Mucosa of stomach (tissue), 1 donor: ENCODE results near the gene GOLT1A.

Source experiments
- H3K27me3 ChIP-seq: one replicate; pipeline ENCODE4 v1.7.0; 2013; ENCODE audit warnings: mild to moderate bottlenecking, low read length; ENCODE audit not compliant: control insufficient read depth, insufficient read depth
- H3K36me3 ChIP-seq: one replicate; pipeline ENCODE4 v1.7.0; 2013; ENCODE audit warnings: low read length; ENCODE audit not compliant: control insufficient read depth, insufficient read depth
- H3K4me1 ChIP-seq: one replicate; pipeline ENCODE4 v1.7.0; 2013; ENCODE audit warnings: mild to moderate bottlenecking, low read length; ENCODE audit not compliant: control insufficient read depth, insufficient read depth
- H3K4me3 ChIP-seq: one replicate; pipeline ENCODE4 v1.7.0; 2013; ENCODE audit warnings: low read length
- H3K9ac ChIP-seq: one replicate; pipeline ENCODE4 v1.7.0; 2013; ENCODE audit warnings: mild to moderate bottlenecking, low read length, moderate library complexity
- H3K9me3 ChIP-seq: one replicate; pipeline ENCODE4 v1.7.0; 2013; ENCODE audit warnings: mild to moderate bottlenecking, low read length, moderate library complexity; ENCODE audit not compliant: control insufficient read depth
- donor health status: Pancreatic carcinoma.

The GOLT1A gene

GRCh38 chr1:204177133-204177532, 36.7 kb downstream of the GOLT1A start:
- no peaks in the 10 kb centered on the region for H3K9me3 ChIP-seq
- H3K9ac ChIP-seq: no peak overlapping the region
- no peak overlapping the region for H3K4me3 ChIP-seq
- no peaks in the 10 kb centered on the region for H3K27me3 ChIP-seq
- no peaks in the 10 kb centered on the region for H3K36me3 ChIP-seq
- peaks cover 6% of the 10 kb centered on the region for H3K4me1 ChIP-seq

GRCh38 chr1:204176049-204176448, 37.7 kb downstream of the GOLT1A start:
- Histone ChIP-seq H3K27me3 (no peaks in the 10 kb centered on the region), H3K4me3 (no peak overlapping the region), H3K9me3 (no peaks in the 10 kb centered on the region), H3K36me3 (no peaks in the 10 kb centered on the region), H3K9ac (no peak overlapping the region), H3K4me1 (peaks cover 6% of the 10 kb centered on the region)

GRCh38 chr1:204174958-204175357, 38.8 kb downstream of the GOLT1A start:
- H3K4me3 ChIP-seq: no peak overlapping the region
- H3K9me3 ChIP-seq: peaks cover 5% of the 10 kb centered on the region
- H3K36me3 ChIP-seq: no peaks in the 10 kb centered on the region
- H3K9ac ChIP-seq: no peak overlapping the region
- no peaks in the 10 kb centered on the region for H3K27me3 ChIP-seq
- H3K4me1 ChIP-seq: peaks cover 6% of the 10 kb centered on the region

- Histone ChIP-seq H3K27me3 (no peaks in the 10 kb centered on the region), H3K9me3 (peaks cover 5% of the 10 kb centered on the region), H3K4me3 (no peak overlapping the region), H3K9ac (no peak overlapping the region), H3K36me3 (no peaks in the 10 kb centered on the region), H3K4me1 (peaks cover 5% of the 10 kb centered on the region)
Measured at GRCh38 chr1:204172404-204173029, 41.3 kb downstream of the GOLT1A start.

GRCh38 chr1:204171751-204172178, 42.0 kb downstream of the GOLT1A start:
- H3K36me3 ChIP-seq: no peaks in the 10 kb centered on the region
- H3K9me3 ChIP-seq: peaks cover 5% of the 10 kb centered on the region
- no peaks in the 10 kb centered on the region for H3K4me1 ChIP-seq
- no peaks in the 10 kb centered on the region for H3K27me3 ChIP-seq
- no peak overlapping the region for H3K4me3 ChIP-seq
- no peak overlapping the region for H3K9ac ChIP-seq

GRCh38 chr1:204170494-204171155, 43.2 kb downstream of the GOLT1A start:
- Histone ChIP-seq H3K9me3 (peaks cover 5% of the 10 kb centered on the region), H3K27me3 (no peaks in the 10 kb centered on the region), H3K4me1 (no peaks in the 10 kb centered on the region), H3K36me3 (no peaks in the 10 kb centered on the region), H3K9ac (no peak overlapping the region), H3K4me3 (no peak overlapping the region)

- Histone ChIP-seq H3K36me3 (no peaks in the 10 kb centered on the region), H3K4me3 (no peak overlapping the region), H3K9me3 (peaks cover 5% of the 10 kb centered on the region), H3K27me3 (no peaks in the 10 kb centered on the region), H3K9ac (no peak overlapping the region), H3K4me1 (no peaks in the 10 kb centered on the region)
Measured at GRCh38 chr1:204169858-204170257, 43.9 kb downstream of the GOLT1A start.

GRCh38 chr1:204167730-204168129, 46.1 kb downstream of the GOLT1A start:
- Histone ChIP-seq H3K4me3 (no peak overlapping the region), H3K36me3 (no peaks in the 10 kb centered on the region), H3K9ac (no peak overlapping the region), H3K9me3 (peaks cover 5% of the 10 kb centered on the region), H3K4me1 (peaks cover 2% of the 10 kb centered on the region), H3K27me3 (no peaks in the 10 kb centered on the region)

GRCh38 chr1:204166219-204166618, 47.6 kb downstream of the GOLT1A start, which contains the start of gene REN:
REN (minus strand) TSS chr1:204166337; CDS start chr1:204166293, 44 bp downstream.
- Histone ChIP-seq H3K4me1 (peaks cover 9% of the 10 kb centered on the region), H3K27me3 (peaks cover 7% of the 10 kb centered on the region), H3K36me3 (no peaks in the 10 kb centered on the region), H3K9me3 (peaks cover 5% of the 10 kb centered on the region), H3K4me3 (no peak within 1 kb of the TSS), H3K9ac (no peak within 1 kb of the TSS)

GRCh38 chr1:204162494-204163074, 51.2 kb downstream of the GOLT1A start:
- H3K27me3 ChIP-seq: peaks cover 7% of the 10 kb centered on the region
- no peaks in the 10 kb centered on the region for H3K36me3 ChIP-seq
- no peak overlapping the region for H3K4me3 ChIP-seq
- H3K4me1 ChIP-seq: peaks cover 9% of the 10 kb centered on the region
- no peaks in the 10 kb centered on the region for H3K9me3 ChIP-seq
- H3K9ac ChIP-seq: no peak overlapping the region

- H3K27me3 ChIP-seq: peaks cover 7% of the 10 kb centered on the region
- no peak overlapping the region for H3K9ac ChIP-seq
- peaks cover 9% of the 10 kb centered on the region for H3K4me1 ChIP-seq
- H3K36me3 ChIP-seq: no peaks in the 10 kb centered on the region
- H3K9me3 ChIP-seq: no peaks in the 10 kb centered on the region
- H3K4me3 ChIP-seq: no peak overlapping the region
Measured at GRCh38 chr1:204161609-204162493, 51.9 kb downstream of the GOLT1A start.
